Transverse colon (tissue), 4 donors: ENCODE results near the gene CPM. TPM values are rescaled to one million over a fixed set of nuclear protein-coding genes. Genes with fewer than 3 reads are reported as not detected.

ENCODE experiments used
- DNase-seq: peaks from one replicate; pipeline ENCODE4 v3.0.0-alpha.2; 2019
- H3K27ac ChIP-seq, 4 donors: fragments of 200-600 bp; sonication (generic); 2 replicates each; pipeline ENCODE4 v1.5.1; 2016 to 2018; ENCODE audit warnings: inconsistent platforms in 4 of 4
- H3K27me3 ChIP-seq: fragments of 200-600 bp; sonication (generic); 2 replicates; pipeline ENCODE4 v1.5.1; 2017; ENCODE audit warnings: inconsistent platforms
- H3K36me3 ChIP-seq, 4 donors: fragments of 200-600 bp; sonication (generic); 2 replicates each; pipeline ENCODE4 v1.5.1; 2017 to 2019; ENCODE audit warnings: inconsistent platforms in 4 of 4
- H3K4me1 ChIP-seq, 4 donors: fragments of 200-600 bp; sonication (generic); 2 replicates each; pipeline ENCODE4 v1.5.1; 2017 to 2020; ENCODE audit warnings: inconsistent platforms in 4 of 4
- H3K4me3 ChIP-seq, 4 donors: fragments of 200-600 bp; sonication (generic); 1 replicate in 1 of 4; 2 replicates in 3 of 4; pipeline versions ENCODE4 v1.5.1 to v1.6.1; 2017 to 2019; ENCODE audit warnings: inconsistent platforms in 4 of 4
- H3K9me3 ChIP-seq, 2 donors: fragments of 200-600 bp; sonication (generic); 2 replicates each; pipeline ENCODE4 v1.5.1; 2017 to 2019; ENCODE audit warnings: inconsistent platforms in 2 of 2
- EP300 ChIP-seq: sonication (generic); formaldehyde crosslinking; IDR thresholded peaks from one replicate; pipeline ENCODE4 v1.6.1; 2017; ENCODE audit warnings: antibody characterized with exemption, low read depth
- POLR2A ChIP-seq: fragments of 450-650 bp; IDR thresholded peaks from one replicate; pipeline ENCODE4 v1.6.1; 2016; ENCODE audit warnings: antibody characterized with exemption, mild to moderate bottlenecking, moderate library complexity
- POLR2AphosphoS5 ChIP-seq, 3 donors: sonication (generic); formaldehyde crosslinking; IDR thresholded peaks; one replicate each; pipeline ENCODE4 v1.6.1; 2016; ENCODE audit warnings: antibody characterized with exemption in 3 of 3
- WGBS, 2 donors: methylation state at CpG; one replicate each; pipeline ENCODE4 v1.1.5; 2018; ENCODE audit warnings: low coverage in 1 of 2; 5-methylcytosine and 5-hydroxymethylcytosine counted together
- in situ Hi-C, 4 donors: fragments of 200-750 bp; cut with MboI; loops; one replicate each; pipeline versions ENCODE4 v1.15.0 to v1.15.1; 2017; ENCODE audit warnings: low sequenced_read_pairs in 3 of 4, low pct_ligation_motif_present in 1 of 4, low pct_unique_long_range_greater_than_20kb in 1 of 4
- intact Hi-C: fragments of 100-400 bp; cut with DNase I; formaldehyde crosslinking; loops from one replicate; pipeline ENCODE4 v1.15.1; 2023; ENCODE audit warnings: low total_unique reads
- total RNA-seq, 4 donors: library from RNA; depleted of rRNA; stranded (reverse); fragments of >200 nt; gene quantifications; one replicate each; pipeline ENCODE4 v1.1.0, GENCODE V29; 2016
- TF ChIP-seq, protein P1 (sequence below), 5 experiments: fragments of 200-600 bp in 3 of 5; fragments of 450-650 bp in 2 of 5; sonication (generic) in 3 of 5; IDR thresholded peaks; 1 replicate in 2 of 5; 2 replicates in 3 of 5; pipeline ENCODE4 v1.5.1; 2016 to 2017; ENCODE audit warnings: antibody characterized with exemption in 5 of 5, inconsistent platforms in 3 of 5, mild to moderate bottlenecking in 2 of 5, moderate library complexity in 1 of 5

Gene CPM
- total RNA-seq, 4 donors from 2014 or later: 36.4 to 147 (median 107) TPM

DNA sequence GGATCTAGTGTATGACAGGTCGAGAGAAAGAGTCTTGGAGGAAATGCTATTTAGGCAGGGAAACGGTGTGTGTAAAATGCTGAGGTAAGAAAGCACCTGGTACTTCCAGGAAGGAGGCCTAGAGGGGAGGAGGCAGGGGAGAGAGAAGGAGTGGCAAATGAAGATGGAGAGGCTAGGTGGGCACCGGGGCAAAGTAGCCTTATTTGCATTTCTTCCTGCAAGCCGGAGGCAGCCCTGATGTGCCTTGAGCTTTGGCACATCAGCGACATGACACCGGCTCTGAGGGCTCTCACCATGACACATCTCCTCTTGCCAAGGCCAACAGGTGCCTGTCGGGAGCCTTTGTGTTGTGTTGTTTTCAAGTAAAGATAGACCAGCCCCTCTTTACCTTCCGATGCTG lies 61.6 kb downstream of the CPM start:
- Histone ChIP-seq H3K4me3 (no peak overlapping the region), H3K27me3 (no peaks in the 10 kb centered on the region), H3K27ac (no peak overlapping the region), H3K9me3 (no peaks in the 10 kb centered on the region), H3K4me1 (no peaks in the 10 kb centered on the region), H3K36me3 (peaks cover 0 to 7% (median 3%) of the 10 kb centered on the region in 4 donors)
- intact Hi-C loops: no loop called here
- DNase-seq: no peak
- WGBS, 2 donors: 58 to 81% methylated on average over 5 to 8 of the region's 8 CpGs
- in situ Hi-C loops: loop anchor here in 1 of 4 donors (25.0 kb wide), 2 partner anchors 191 to 391 kb away; no protein-coding TSS in a partner anchor
- TF ChIP-seq EP300 (no peak), POLR2A (no peak), POLR2AphosphoS5 (IDR thresholded peaks at IDR 0.05) (no peak)
- TF ChIP-seq, protein P1, sequence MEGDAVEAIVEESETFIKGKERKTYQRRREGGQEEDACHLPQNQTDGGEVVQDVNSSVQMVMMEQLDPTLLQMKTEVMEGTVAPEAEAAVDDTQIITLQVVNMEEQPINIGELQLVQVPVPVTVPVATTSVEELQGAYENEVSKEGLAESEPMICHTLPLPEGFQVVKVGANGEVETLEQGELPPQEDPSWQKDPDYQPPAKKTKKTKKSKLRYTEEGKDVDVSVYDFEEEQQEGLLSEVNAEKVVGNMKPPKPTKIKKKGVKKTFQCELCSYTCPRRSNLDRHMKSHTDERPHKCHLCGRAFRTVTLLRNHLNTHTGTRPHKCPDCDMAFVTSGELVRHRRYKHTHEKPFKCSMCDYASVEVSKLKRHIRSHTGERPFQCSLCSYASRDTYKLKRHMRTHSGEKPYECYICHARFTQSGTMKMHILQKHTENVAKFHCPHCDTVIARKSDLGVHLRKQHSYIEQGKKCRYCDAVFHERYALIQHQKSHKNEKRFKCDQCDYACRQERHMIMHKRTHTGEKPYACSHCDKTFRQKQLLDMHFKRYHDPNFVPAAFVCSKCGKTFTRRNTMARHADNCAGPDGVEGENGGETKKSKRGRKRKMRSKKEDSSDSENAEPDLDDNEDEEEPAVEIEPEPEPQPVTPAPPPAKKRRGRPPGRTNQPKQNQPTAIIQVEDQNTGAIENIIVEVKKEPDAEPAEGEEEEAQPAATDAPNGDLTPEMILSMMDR (IDR thresholded peaks at IDR 0.05): no peak

DNA sequence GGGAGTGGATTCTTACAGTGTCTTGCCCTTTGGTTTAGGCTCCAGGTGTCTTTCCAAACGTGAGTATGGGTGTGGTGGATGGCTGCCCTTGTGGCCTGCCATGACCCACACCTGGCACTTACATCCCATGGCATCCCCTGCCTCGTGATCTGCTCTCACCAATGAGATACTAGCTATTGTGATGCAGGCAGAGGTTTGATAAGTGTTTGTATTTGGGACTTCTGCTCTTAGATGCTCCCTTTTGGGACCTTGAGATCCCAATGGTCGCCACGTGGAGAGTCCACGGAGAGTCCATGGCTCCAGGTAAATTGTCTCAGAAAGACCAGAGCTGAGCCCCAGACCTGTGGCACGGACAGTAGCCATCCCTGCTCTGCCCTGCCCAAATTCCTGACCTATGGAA lies 62.5 kb downstream of the CPM start:
- WGBS, 2 donors: 83% methylated on average over 6 of the region's 6 CpGs; no CpG with 5 or more reads in 1 of the 2 donors
- in situ Hi-C loops: loop anchor here in 1 of 4 donors (25.0 kb wide), 2 partner anchors 192 to 392 kb away; no protein-coding TSS in a partner anchor
- Histone ChIP-seq H3K4me3 (no peak overlapping the region), H3K4me1 (no peaks in the 10 kb centered on the region), H3K27me3 (no peaks in the 10 kb centered on the region), H3K9me3 (no peaks in the 10 kb centered on the region), H3K36me3 (peaks cover 0 to 7% (median 3%) of the 10 kb centered on the region in 4 donors), H3K27ac (no peak overlapping the region)
- intact Hi-C loops: no loop called here
- TF ChIP-seq EP300: no peak
- no peak for TF ChIP-seq POLR2A
- TF ChIP-seq POLR2AphosphoS5 (IDR thresholded peaks at IDR 0.05): no peak
- DNase-seq: no peak

DNA sequence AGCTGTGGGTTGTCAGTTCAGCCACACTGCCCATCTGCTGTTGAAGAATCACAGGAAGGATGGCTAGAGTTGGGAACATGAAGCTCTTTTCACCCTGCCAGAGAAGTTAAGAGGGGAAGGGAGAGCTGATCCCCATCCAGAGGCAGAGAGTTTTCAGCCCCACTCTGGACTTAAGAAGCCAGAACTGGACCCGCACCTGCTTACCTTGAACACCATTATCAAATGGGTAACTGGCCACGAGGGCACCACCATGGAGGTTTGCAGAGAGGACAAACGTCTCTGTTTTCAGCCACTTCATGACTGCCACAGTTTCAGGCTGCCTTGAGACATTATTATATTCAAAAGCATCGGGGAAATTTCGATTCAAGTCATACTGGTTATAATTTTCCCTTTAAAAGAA lies 63.0 kb downstream of the CPM start:
- TF ChIP-seq POLR2AphosphoS5 (IDR thresholded peaks at IDR 0.05) (no peak), POLR2A (no peak), EP300 (no peak)
- TF ChIP-seq, protein P1 (IDR thresholded peaks at IDR 0.05): no peak
- peaks cover 0 to 7% (median 3%) of the 10 kb centered on the region in 4 donors for H3K36me3 ChIP-seq
- no peaks in the 10 kb centered on the region for H3K27me3 ChIP-seq
- DNase-seq: no peak
- no peak overlapping the region for H3K4me3 ChIP-seq
- in situ Hi-C loops: loop anchor here in 1 of 4 donors (25.0 kb wide), 2 partner anchors 192 to 392 kb away; no protein-coding TSS in a partner anchor
- intact Hi-C loops: no loop called here
- H3K4me1 ChIP-seq: no peaks in the 10 kb centered on the region
- no peaks in the 10 kb centered on the region for H3K9me3 ChIP-seq
- no peak overlapping the region for H3K27ac ChIP-seq
- 89% methylated on average over 4 to 5 of the region's 5 CpGs for WGBS, 2 donors

DNA sequence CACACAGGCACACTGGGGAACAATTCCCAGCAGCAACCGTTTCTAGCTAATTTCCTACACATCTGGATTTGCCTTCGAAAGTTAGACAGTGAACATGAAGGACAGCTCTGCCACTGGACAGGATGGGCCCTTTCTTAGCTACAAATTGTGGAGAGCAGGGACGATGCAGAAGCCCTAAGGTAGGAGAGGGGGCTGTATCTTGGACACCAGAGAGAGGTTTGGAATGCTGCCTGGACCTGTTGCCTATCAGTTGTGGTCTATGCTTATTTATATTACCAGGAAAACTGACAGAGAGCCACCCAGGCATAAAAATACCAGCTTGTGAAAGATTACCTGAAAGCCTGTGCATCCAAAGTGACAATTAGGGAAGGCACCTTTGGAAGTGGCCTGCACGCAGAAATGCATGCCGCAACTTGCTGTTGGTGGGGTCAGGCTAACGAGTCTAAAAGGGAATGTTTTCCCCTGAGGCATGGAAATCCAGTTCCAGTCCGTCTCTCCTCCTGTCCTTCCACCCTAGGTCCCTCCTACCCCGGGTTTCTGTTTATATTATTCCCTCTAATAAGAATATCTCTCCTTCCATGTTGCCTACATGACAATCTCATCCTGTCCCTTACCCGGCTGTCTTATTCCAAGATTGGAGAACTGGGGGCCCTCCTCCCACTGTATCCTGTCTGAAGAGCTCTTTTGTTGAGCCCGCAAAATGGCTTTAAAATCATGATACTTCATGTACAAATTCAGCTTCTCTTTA lies 64.8 kb downstream of the CPM start:
- intact Hi-C loops: loop anchor here (5.0 kb wide), 1 partner anchor 1671 kb away; no protein-coding TSS in a partner anchor
- H3K27ac ChIP-seq: no peak overlapping the region
- H3K4me3 ChIP-seq: no peak overlapping the region
- no peak for TF ChIP-seq POLR2A
- TF ChIP-seq EP300: no peak
- TF ChIP-seq, protein P1 (IDR thresholded peaks at IDR 0.05): no peak
- H3K36me3 ChIP-seq: peaks cover 0 to 7% (median 3%) of the 10 kb centered on the region in 4 donors
- WGBS, 2 donors: 85 to 87% methylated on average over 4 to 10 of the region's 10 CpGs
- no peaks in the 10 kb centered on the region for H3K4me1 ChIP-seq
- no peaks in the 10 kb centered on the region for H3K27me3 ChIP-seq
- no peaks in the 10 kb centered on the region for H3K9me3 ChIP-seq
- in situ Hi-C loops: loop anchor here in 1 of 4 donors (25.0 kb wide), 2 partner anchors 194 to 394 kb away; no protein-coding TSS in a partner anchor
- DNase-seq: no peak
